Left hindlimb (tissue), 1 donor: ENCODE data around the gene SLC6A6.
"Not testable (repeated sequence)": the region's sequence is repeated elsewhere in the genome, so short reads cannot be mapped to it uniquely, and the experiment has no call there.

Experiments
- DNase-seq: peaks from one replicate; pipeline ENCODE4 v3.0.0-alpha.2; 2018

SLC6A6 gene

GRCh38 chr3:14437705-14438104 lies 35.3 kb downstream of the SLC6A6 start:
- not testable (repeated sequence) for DNase-seq

GRCh38 chr3:14438262-14438661 lies 35.9 kb downstream of the SLC6A6 start:
- no peak for DNase-seq

GRCh38 chr3:14438929-14439328 lies 36.5 kb downstream of the SLC6A6 start:
- DNase-seq, result no peak

GRCh38 chr3:14439501-14440167 lies 37.2 kb downstream of the SLC6A6 start:
- peak; percentile 66 for DNase-seq

- no peak for DNase-seq
Observed at GRCh38 chr3:14440168-14440518, 37.7 kb downstream of the SLC6A6 start.

- peak; percentile 67 for DNase-seq
Observed at GRCh38 chr3:14440531-14441239, 38.3 kb downstream of the SLC6A6 start.

GRCh38 chr3:14441240-14441919 lies 39.0 kb downstream of the SLC6A6 start:
- no peak for DNase-seq

GRCh38 chr3:14441920-14442300 lies 39.5 kb downstream of the SLC6A6 start:
- no peak for DNase-seq

- no peak for DNase-seq
Observed at GRCh38 chr3:14444380-14444779, 42.0 kb downstream of the SLC6A6 start.

- DNase-seq, result no peak
Observed at GRCh38 chr3:14445773-14446172, 43.4 kb downstream of the SLC6A6 start.

- no peak for DNase-seq
Observed at GRCh38 chr3:14446988-14447570, 44.7 kb downstream of the SLC6A6 start.

- DNase-seq, result no peak
Observed at GRCh38 chr3:14448063-14448462, 45.7 kb downstream of the SLC6A6 start.

- DNase-seq, result no peak
Observed at GRCh38 chr3:14448756-14449727, 46.6 kb downstream of the SLC6A6 start.

GRCh38 chr3:14450506-14450905 lies 48.1 kb downstream of the SLC6A6 start:
- no peak for DNase-seq

GRCh38 chr3:14450922-14451606 lies 48.7 kb downstream of the SLC6A6 start:
- no peak for DNase-seq

GRCh38 chr3:14451844-14452739 lies 49.7 kb downstream of the SLC6A6 start:
- DNase-seq, result peak; percentile 54

- peak; percentile 96 for DNase-seq
Observed at GRCh38 chr3:14452740-14453710, 50.6 kb downstream of the SLC6A6 start.

GRCh38 chr3:14453876-14454638 lies 51.7 kb downstream of the SLC6A6 start:
- no peak for DNase-seq
